Neuronal stem cell (in vitro differentiated cells): ENCODE data around the gene BHMT.

Source experiments
- DNase-seq: peaks from one replicate; pipeline ENCODE4 v3.0.0-alpha.2; 2013; ENCODE audit warnings: low spot score
- H2AFZ ChIP-seq: one replicate; pipeline ENCODE4 v1.6.1; 2013; ENCODE audit warnings: mild to moderate bottlenecking, low read length, inconsistent platforms
- H2AK5ac ChIP-seq: 2 replicates; pipeline ENCODE4 v1.6.1; 2013; ENCODE audit warnings: low read depth, mild to moderate bottlenecking, inconsistent platforms, low read length, moderate library complexity, mixed read lengths
- H2BK120ac ChIP-seq: 2 replicates; pipeline ENCODE4 v1.6.1; 2013; ENCODE audit warnings: low read depth, mild to moderate bottlenecking, inconsistent platforms, low read length, moderate library complexity, mixed read lengths
- H2BK12ac ChIP-seq: one replicate; pipeline ENCODE4 v1.6.1; 2013; ENCODE audit warnings: low read length, inconsistent platforms
- H2BK15ac ChIP-seq: 2 replicates; pipeline ENCODE4 v1.6.1; 2013; ENCODE audit warnings: mild to moderate bottlenecking, low read length, inconsistent platforms, mixed read lengths
- H2BK5ac ChIP-seq: one replicate; pipeline ENCODE4 v1.6.1; 2013; ENCODE audit warnings: inconsistent platforms, mild to moderate bottlenecking, low read length, moderate library complexity
- H3K14ac ChIP-seq: one replicate; pipeline ENCODE4 v1.6.1; 2013; ENCODE audit warnings: low read length, inconsistent platforms
- H3K18ac ChIP-seq: 2 replicates; pipeline ENCODE4 v1.6.1; 2013; ENCODE audit warnings: low read length, inconsistent platforms
- H3K23ac ChIP-seq: 2 replicates; pipeline ENCODE4 v1.6.1; 2013; ENCODE audit warnings: low read depth, mild to moderate bottlenecking, mixed read lengths, low read length, inconsistent platforms; ENCODE audit not compliant: poor library complexity
- H3K27ac ChIP-seq: replicated peaks from 3 replicates; pipeline ENCODE4 v1.5.1; 2013; ENCODE audit warnings: low read length, inconsistent platforms
- H3K27me3 ChIP-seq, 3 experiments: 2 replicates each; pipeline ENCODE4 v1.6.1; 2013; ENCODE audit warnings: low read length in 3 of 3, mild to moderate bottlenecking in 2 of 3, inconsistent platforms in 1 of 3, low read depth in 1 of 3, mixed read lengths in 1 of 3, moderate library complexity in 1 of 3; ENCODE audit not compliant: control insufficient read depth in 3 of 3, insufficient read depth in 3 of 3
- H3K36me3 ChIP-seq, 2 donors: replicated peaks in 1 of 2; 2 replicates each; pipeline ENCODE4 v1.6.1; 2013; ENCODE audit warnings: low read length in 2 of 2; ENCODE audit not compliant: control insufficient read depth in 2 of 2, insufficient read depth in 2 of 2
- H3K4ac ChIP-seq: 2 replicates; pipeline ENCODE4 v1.6.1; 2013; ENCODE audit warnings: inconsistent platforms, mild to moderate bottlenecking, low read length, moderate library complexity
- H3K4me1 ChIP-seq, 2 donors: 1 replicate in 1 of 2; 2 replicates in 1 of 2; pipeline ENCODE4 v1.6.1; 2013; ENCODE audit warnings: low read length in 2 of 2, low read depth in 1 of 2; ENCODE audit not compliant: control insufficient read depth in 2 of 2, insufficient read depth in 1 of 2
- H3K4me2 ChIP-seq: one replicate; pipeline ENCODE4 v1.6.1; 2013; ENCODE audit warnings: mild to moderate bottlenecking, low read length, inconsistent platforms; ENCODE audit not compliant: insufficient read depth, poor library complexity, severe bottlenecking
- H3K4me3 ChIP-seq, 2 donors: 2 replicates each; pipeline ENCODE4 v1.5.1; 2013; ENCODE audit warnings: low read length in 2 of 2, mild to moderate bottlenecking in 2 of 2, inconsistent platforms in 1 of 2, moderate library complexity in 1 of 2
- H3K79me1 ChIP-seq: one replicate; pipeline ENCODE4 v1.6.1; 2013; ENCODE audit warnings: low read depth, mild to moderate bottlenecking, inconsistent platforms, low read length, moderate library complexity
- H3K9ac ChIP-seq: one replicate; pipeline ENCODE4 v1.6.1; 2013; ENCODE audit warnings: mild to moderate bottlenecking, low read depth, low read length, inconsistent platforms; ENCODE audit not compliant: poor library complexity
- H3K9me3 ChIP-seq, 2 donors: replicated peaks in 1 of 2; 2 replicates each; pipeline versions ENCODE3 to v1.6.1; 2013; ENCODE audit warnings: low read length in 2 of 2, mild to moderate bottlenecking in 2 of 2, inconsistent platforms in 1 of 2, low read depth in 1 of 2, mixed read lengths in 1 of 2, moderate library complexity in 1 of 2; ENCODE audit not compliant: control insufficient read depth in 2 of 2, insufficient read depth in 1 of 2
- H4K8ac ChIP-seq: one replicate; pipeline ENCODE4 v1.6.1; 2013; ENCODE audit warnings: low read depth, mild to moderate bottlenecking, inconsistent platforms, low read length, moderate library complexity
- H4K91ac ChIP-seq: one replicate; pipeline ENCODE4 v1.6.1; 2013; ENCODE audit warnings: low read length, low read depth, mild to moderate bottlenecking, inconsistent platforms; ENCODE audit not compliant: poor library complexity
- WGBS, 2 donors: extraction: QIAGEN DNeasy Blood & Tissue Kit; methylation state at CpG; one replicate each; pipeline ENCODE4 v1.1.7; 2013; ENCODE audit warnings: missing lambda C conversion rate in 2 of 2, mixed read lengths in 1 of 2; ENCODE audit not compliant: insufficient read length in 2 of 2, insufficient replicate concordance in 1 of 2; ENCODE audit errors: extremely low coverage in 2 of 2; 5-methylcytosine and 5-hydroxymethylcytosine counted together

Gene BHMT

DNA sequence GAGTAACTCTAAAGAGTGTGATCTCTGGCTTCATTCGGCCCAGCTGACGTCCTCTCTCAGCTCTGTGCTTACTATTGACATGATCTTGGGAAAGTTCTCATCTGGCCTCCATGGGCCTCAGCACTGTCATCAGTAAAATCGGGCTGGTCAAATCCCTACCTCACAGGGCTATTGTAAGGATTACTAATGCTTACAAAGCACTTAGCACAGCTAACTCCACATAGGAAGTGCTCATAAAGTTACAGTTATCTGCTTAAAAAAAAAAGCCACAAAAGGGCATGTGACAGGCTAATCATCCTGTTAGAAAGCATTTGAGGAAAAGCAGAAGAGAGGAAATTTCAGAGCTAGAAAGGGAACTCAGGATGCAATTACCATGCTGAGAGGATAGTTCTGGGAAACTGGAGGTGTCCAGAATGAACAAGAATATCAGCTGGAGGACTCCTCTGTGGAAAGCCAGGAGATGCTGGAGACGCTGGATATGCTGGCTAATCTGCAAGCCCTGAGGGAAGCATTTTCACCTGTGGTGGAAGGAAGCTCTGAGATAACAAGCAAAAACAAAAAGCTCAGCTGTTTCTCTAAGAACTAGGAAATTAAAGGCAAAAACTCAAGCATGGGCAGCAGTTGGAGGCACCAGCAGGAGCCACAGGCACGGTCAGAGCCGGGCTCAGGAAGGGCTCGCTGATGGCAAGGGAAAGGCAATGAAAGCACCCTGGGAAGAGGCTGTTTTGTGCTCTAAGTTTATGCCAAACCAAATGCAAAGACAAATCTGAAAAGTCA, 4.4 kb upstream of the BHMT start:
- Histone ChIP-seq H2BK15ac (no peak overlapping the region), H3K18ac (no peak overlapping the region), H3K9me3 (peaks cover 0 to under 1% of the 10 kb centered on the region in 2 donors), H3K36me3 (no peaks in the 10 kb centered on the region), H3K4ac (no peak overlapping the region), H2AK5ac (no peak overlapping the region), H2BK120ac (no peak overlapping the region), H2BK5ac (no peak overlapping the region), H3K9ac (no peak overlapping the region), H3K27me3 (peaks cover 8 to 56% (median 12%) of the 10 kb centered on the region in 3 experiments), H3K79me1 (no peaks in the 10 kb centered on the region), H4K8ac (no peak overlapping the region), H4K91ac (no peak overlapping the region), H3K14ac (no peak overlapping the region), H2BK12ac (no peak overlapping the region), H3K4me2 (no peak overlapping the region), H3K4me1 (peaks cover 0 to 7% of the 10 kb centered on the region in 2 donors), H3K23ac (no peak overlapping the region), H3K27ac (no peak overlapping the region), H3K4me3 (no peak overlapping the region), H2AFZ (no peak overlapping the region)
- no peak for DNase-seq
- no CpG with 5 or more reads among the region's 7 CpGs for WGBS, 2 donors

DNA sequence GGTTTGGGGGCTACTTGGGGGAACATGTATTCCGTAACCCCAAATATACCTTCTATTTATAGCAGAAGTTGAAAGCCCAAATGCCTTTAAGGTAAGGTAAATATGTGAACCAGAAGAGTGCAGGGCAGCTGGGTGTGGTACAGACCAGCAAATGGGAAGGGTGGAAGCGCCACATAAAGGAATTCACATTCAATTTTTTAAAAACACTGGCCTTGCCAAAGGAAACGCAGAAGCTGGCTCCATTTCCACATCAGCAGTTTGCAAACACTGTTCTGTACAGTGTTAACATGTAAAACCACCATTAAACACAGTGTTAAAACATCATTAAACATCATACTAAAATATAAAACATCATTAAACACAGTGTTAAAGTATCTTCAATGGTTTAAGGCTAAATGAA, 3.5 kb upstream of the BHMT start:
- Histone ChIP-seq H2AK5ac (no peak overlapping the region), H2BK15ac (no peak overlapping the region), H3K27me3 (peaks cover 9 to 65% (median 21%) of the 10 kb centered on the region in 3 experiments), H3K4ac (no peak overlapping the region), H3K4me3 (no peak overlapping the region), H4K91ac (no peak overlapping the region), H3K4me2 (no peak overlapping the region), H2BK12ac (no peak overlapping the region), H3K9me3 (no peaks in the 10 kb centered on the region), H3K27ac (no peak overlapping the region), H2AFZ (no peak overlapping the region), H2BK5ac (no peak overlapping the region), H2BK120ac (no peak overlapping the region), H3K36me3 (no peaks in the 10 kb centered on the region), H3K4me1 (peaks cover 0 to 7% of the 10 kb centered on the region in 2 donors), H3K18ac (no peak overlapping the region), H3K79me1 (no peaks in the 10 kb centered on the region), H3K23ac (no peak overlapping the region), H4K8ac (no peak overlapping the region), H3K14ac (no peak overlapping the region), H3K9ac (no peak overlapping the region)
- no CpG with 5 or more reads among the region's 3 CpGs for WGBS, 2 donors
- no peak for DNase-seq

DNA sequence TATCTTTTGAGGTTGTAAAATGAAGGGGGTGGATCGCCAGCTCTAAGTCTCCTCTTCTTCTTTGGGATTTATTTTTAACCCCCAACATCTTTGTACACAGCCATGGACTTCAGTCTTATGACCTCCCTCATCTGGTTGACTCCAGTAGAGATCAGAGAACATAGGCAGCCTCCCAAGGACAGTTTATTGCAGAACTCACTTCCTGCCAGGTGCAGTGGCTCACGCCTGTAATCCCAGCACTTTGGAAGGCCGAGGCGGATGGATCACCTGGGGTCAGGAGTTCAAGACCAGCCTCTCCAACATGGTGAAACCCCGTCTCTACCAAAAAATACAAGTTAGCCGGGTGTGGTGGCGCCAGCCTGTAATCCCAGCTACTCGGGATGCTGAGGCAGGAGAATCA, 2.8 kb upstream of the BHMT start:
- H3K4me3 ChIP-seq, result no peak overlapping the region
- H2BK15ac ChIP-seq, result no peak overlapping the region
- no peak overlapping the region for H2BK12ac ChIP-seq
- no peak overlapping the region for H4K91ac ChIP-seq
- H3K27me3 ChIP-seq, result peaks cover 9 to 72% (median 21%) of the 10 kb centered on the region in 3 experiments
- no peak overlapping the region for H3K9ac ChIP-seq
- peaks cover 0 to 7% of the 10 kb centered on the region in 2 donors for H3K4me1 ChIP-seq
- H2BK5ac ChIP-seq, result no peak overlapping the region
- H3K23ac ChIP-seq, result no peak overlapping the region
- no peak overlapping the region for H3K14ac ChIP-seq
- H2AFZ ChIP-seq, result no peak overlapping the region
- H3K4ac ChIP-seq, result no peak overlapping the region
- H3K79me1 ChIP-seq, result no peaks in the 10 kb centered on the region
- DNase-seq, result no peak
- no peak overlapping the region for H4K8ac ChIP-seq
- H2AK5ac ChIP-seq, result no peak overlapping the region
- H3K18ac ChIP-seq, result no peak overlapping the region
- no peak overlapping the region for H2BK120ac ChIP-seq
- H3K4me2 ChIP-seq, result no peak overlapping the region
- WGBS, 2 donors, result no CpG with 5 or more reads among the region's 8 CpGs
- no peak overlapping the region for H3K27ac ChIP-seq
- H3K9me3 ChIP-seq, result no peaks in the 10 kb centered on the region
- no peaks in the 10 kb centered on the region for H3K36me3 ChIP-seq

DNA sequence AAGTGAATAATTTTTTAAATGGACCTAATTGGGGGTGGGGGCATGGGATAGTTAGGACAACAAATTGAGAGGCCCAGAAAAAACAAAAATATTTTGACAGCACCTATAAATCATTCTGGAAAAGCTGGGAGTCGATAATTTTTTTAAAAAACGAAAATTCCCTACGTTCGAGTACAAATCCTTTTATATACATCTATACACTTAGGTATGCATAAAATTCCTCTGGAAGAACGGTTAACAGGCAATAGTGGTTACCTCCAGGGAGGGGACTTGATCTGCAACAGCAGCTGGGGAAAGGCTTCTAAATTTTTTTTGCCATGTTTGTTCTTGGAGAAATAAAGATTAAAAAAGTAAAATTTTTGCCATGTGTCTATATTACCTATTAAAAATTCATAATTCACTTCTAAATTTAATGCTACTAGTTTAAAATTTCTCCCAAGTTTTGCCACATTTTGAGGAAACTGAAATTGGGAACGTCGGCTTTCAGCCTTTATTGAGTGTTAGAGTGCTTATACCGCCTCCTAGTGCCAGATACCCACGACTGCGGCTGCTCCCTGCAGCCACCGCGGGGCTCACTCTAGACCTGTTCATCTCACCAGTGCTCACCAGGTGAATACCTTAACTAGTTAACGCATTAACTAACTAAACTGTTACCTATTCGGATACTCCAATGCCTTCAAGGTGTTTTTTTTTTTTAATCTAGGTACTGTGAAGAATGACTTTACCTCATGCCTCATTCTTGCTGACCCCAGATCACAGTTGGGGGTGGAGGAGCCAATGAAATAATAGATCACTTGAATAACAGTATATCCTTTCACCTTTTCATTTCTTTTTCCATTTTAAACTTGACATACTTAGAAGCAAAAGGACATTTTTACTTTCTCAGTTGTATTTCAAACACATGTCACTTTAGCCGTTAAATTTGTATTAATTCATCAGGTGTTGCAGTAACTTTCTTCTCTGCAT, 1.8 kb upstream of the BHMT start:
- Histone ChIP-seq H4K8ac (no peak overlapping the region), H4K91ac (no peak overlapping the region), H3K4me1 (peaks cover 0 to 7% of the 10 kb centered on the region in 2 donors), H2AFZ (no peak overlapping the region), H3K27me3 (peaks cover 9 to 79% (median 21%) of the 10 kb centered on the region in 3 experiments), H2BK15ac (no peak overlapping the region), H3K4me3 (no peak overlapping the region), H3K9ac (no peak overlapping the region), H3K4me2 (no peak overlapping the region), H2AK5ac (no peak overlapping the region), H2BK120ac (no peak overlapping the region), H3K4ac (no peak overlapping the region), H3K36me3 (no peaks in the 10 kb centered on the region), H3K79me1 (no peaks in the 10 kb centered on the region), H2BK5ac (no peak overlapping the region), H3K18ac (no peak overlapping the region), H3K9me3 (no peaks in the 10 kb centered on the region), H3K27ac (no peak overlapping the region), H3K14ac (no peak overlapping the region), H2BK12ac (no peak overlapping the region), H3K23ac (no peak overlapping the region)
- no CpG with 5 or more reads among the region's 15 CpGs for WGBS, 2 donors
- no peak for DNase-seq
